Measurements from ENCODE around the gene HAND2. TPM values are rescaled to one million over a fixed set of nuclear protein-coding genes. Genes with fewer than 3 reads are reported as not detected.

The HAND2 gene
- not detected in 2 replicates for total RNA-seq
- long read RNA-seq, result 0 reads

GRCh38 chr4:173529477-173530325 lies at the start of gene HAND2:
HAND2 (minus strand) TSS chr4:173530229; CDS start chr4:173529289, 940 bp downstream.
- no peak within 1 kb of the TSS for H3K27ac Mint-ChIP-seq (ENCODE audit: unreplicated experiment)
- peak within 1 kb of the TSS; percentile 77 for H3K4me3 Mint-ChIP-seq (ENCODE audit: unreplicated experiment)
- TF ChIP-seq CTCF (IDR thresholded peaks at IDR 0.05), result no peak
- peaks cover 37% of the 10 kb centered on the region for H3K4me1 Mint-ChIP-seq (ENCODE audit: unreplicated experiment)
- DNase-seq (ENCODE audit: extremely low spot score, unreplicated experiment), result peak; percentile 84
- peaks cover 90% of the 10 kb centered on the region for H3K27me3 Mint-ChIP-seq (ENCODE audit: unreplicated experiment)
- H3K9me3 Mint-ChIP-seq (ENCODE audit: unreplicated experiment), result no peaks in the 10 kb centered on the region
- H3K36me3 Mint-ChIP-seq (ENCODE audit: unreplicated experiment), result peaks cover 8% of the 10 kb centered on the region

GRCh38 chr4:173578956-173579355 lies 48.9 kb upstream of the HAND2 start:
- Mint-ChIP-seq H3K4me3 (ENCODE audit: unreplicated experiment) (no peak overlapping the region), H3K36me3 (ENCODE audit: unreplicated experiment) (no peaks in the 10 kb centered on the region)
- TF ChIP-seq CTCF (IDR thresholded peaks at IDR 0.05), result no peak

GRCh38 chr4:173577963-173578362 lies 47.9 kb upstream of the HAND2 start:
- DNase-seq (ENCODE audit: extremely low spot score, unreplicated experiment), result no peak
- H3K27me3 Mint-ChIP-seq (ENCODE audit: unreplicated experiment), result peaks cover 46% of the 10 kb centered on the region
- TF ChIP-seq CTCF (IDR thresholded peaks at IDR 0.05), result no peak
- H3K4me3 Mint-ChIP-seq (ENCODE audit: unreplicated experiment), result no peak overlapping the region
- H3K9me3 Mint-ChIP-seq (ENCODE audit: unreplicated experiment), result no peaks in the 10 kb centered on the region
- H3K27ac Mint-ChIP-seq (ENCODE audit: unreplicated experiment), result no peak overlapping the region
- H3K4me1 Mint-ChIP-seq (ENCODE audit: unreplicated experiment), result no peaks in the 10 kb centered on the region
- no peaks in the 10 kb centered on the region for H3K36me3 Mint-ChIP-seq (ENCODE audit: unreplicated experiment)

More at GRCh38 chr4:173578956-173579355, 48.9 kb upstream of the HAND2 start:
- no peak for DNase-seq (ENCODE audit: extremely low spot score, unreplicated experiment)
- Mint-ChIP-seq H3K27me3 (ENCODE audit: unreplicated experiment) (peaks cover 39% of the 10 kb centered on the region), H3K4me1 (ENCODE audit: unreplicated experiment) (no peaks in the 10 kb centered on the region), H3K9me3 (ENCODE audit: unreplicated experiment) (no peaks in the 10 kb centered on the region), H3K27ac (ENCODE audit: unreplicated experiment) (no peak overlapping the region)

- DNase-seq (ENCODE audit: extremely low spot score, unreplicated experiment), result no peak
- Mint-ChIP-seq H3K27ac (ENCODE audit: unreplicated experiment) (no peak overlapping the region), H3K27me3 (ENCODE audit: unreplicated experiment) (peaks cover 39% of the 10 kb centered on the region), H3K4me3 (ENCODE audit: unreplicated experiment) (no peak overlapping the region), H3K36me3 (ENCODE audit: unreplicated experiment) (no peaks in the 10 kb centered on the region), H3K9me3 (ENCODE audit: unreplicated experiment) (no peaks in the 10 kb centered on the region), H3K4me1 (ENCODE audit: unreplicated experiment) (no peaks in the 10 kb centered on the region)
- no peak for TF ChIP-seq CTCF (IDR thresholded peaks at IDR 0.05)
These were observed 45.6 kb upstream of the HAND2 start for GRCh38 chr4:173575482-173576152.

- Mint-ChIP-seq H3K36me3 (ENCODE audit: unreplicated experiment) (no peaks in the 10 kb centered on the region), H3K9me3 (ENCODE audit: unreplicated experiment) (no peaks in the 10 kb centered on the region), H3K4me3 (ENCODE audit: unreplicated experiment) (no peak overlapping the region), H3K27ac (ENCODE audit: unreplicated experiment) (no peak overlapping the region), H3K27me3 (ENCODE audit: unreplicated experiment) (peaks cover 40% of the 10 kb centered on the region), H3K4me1 (ENCODE audit: unreplicated experiment) (no peaks in the 10 kb centered on the region)
- TF ChIP-seq CTCF (IDR thresholded peaks at IDR 0.05), result no peak
- DNase-seq (ENCODE audit: extremely low spot score, unreplicated experiment), result no peak
These were observed 43.7 kb upstream of the HAND2 start for GRCh38 chr4:173573725-173574124.
